T follicular helper cell (primary cell): ENCODE data around the gene ADD2.
A peak's percentile ranks its signal among the peaks of the same experiment; 100 is the strongest.
"Not testable (repeated sequence)": the region's sequence is repeated elsewhere in the genome, so short reads cannot be mapped to it uniquely, and the experiment has no call there.

ENCODE experiments used
- DNase-seq: peaks from one replicate; pipeline ENCODE4 v3.0.0-alpha.2; 2020; ENCODE audit warnings: low read depth
- total RNA-seq, 2 experiments: gene quantifications; one replicate each; lab custom pipeline; 2026; lab: John Stamatoyannopoulos, UW

Gene ADD2
- total RNA-seq, result 3.8 to 5.8 reads per million in 2 experiments

DNA sequence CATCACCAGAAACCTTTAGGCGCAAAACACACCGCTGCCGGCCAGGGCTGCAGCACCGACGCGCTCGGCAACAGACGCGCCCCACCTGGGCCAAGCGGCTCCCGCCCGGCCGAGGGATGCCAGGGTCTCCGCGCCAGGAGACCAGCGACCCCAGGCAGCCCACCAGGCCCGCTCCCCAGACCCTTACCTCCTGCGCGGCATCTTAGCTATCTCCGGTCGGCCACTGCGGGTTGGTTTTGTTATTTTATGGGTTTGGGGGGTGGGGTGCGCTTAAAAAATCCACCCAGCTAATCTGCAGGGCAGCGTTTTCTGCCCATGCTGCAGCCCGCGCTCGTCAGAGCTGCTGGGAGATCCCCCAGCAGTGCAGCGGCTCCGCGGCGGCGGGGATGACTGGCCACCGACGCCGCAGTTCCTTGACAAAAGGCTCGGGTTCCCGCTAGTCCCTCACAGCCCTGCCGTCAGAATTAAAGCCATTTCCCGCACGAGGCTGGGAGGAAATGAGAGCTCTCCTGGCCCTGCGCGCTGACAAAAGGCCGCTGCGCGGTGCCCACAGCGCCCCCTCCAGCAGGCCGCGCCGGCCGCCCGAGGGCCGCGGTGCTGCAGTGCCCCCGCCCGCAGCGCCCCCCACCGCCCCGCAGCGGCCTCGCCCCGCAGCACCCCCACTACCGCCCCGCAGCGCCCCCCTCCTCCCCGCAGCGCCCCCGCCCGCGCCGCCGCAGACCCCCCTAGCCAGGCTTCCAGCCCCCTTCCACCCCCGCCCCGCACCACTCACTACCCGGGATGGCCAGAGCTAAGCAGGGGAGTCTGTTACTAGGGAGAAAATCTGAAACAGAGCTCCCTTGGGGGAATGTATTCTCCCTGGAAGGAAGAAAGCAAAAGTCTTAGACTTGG lies at the start of gene ADD2:
ADD2 (minus strand) TSS at position 502 of the 891 bp plus-strand sequence. CDS start 61,792 bp downstream, outside the sequence.
- DNase-seq, result no peak

DNA sequence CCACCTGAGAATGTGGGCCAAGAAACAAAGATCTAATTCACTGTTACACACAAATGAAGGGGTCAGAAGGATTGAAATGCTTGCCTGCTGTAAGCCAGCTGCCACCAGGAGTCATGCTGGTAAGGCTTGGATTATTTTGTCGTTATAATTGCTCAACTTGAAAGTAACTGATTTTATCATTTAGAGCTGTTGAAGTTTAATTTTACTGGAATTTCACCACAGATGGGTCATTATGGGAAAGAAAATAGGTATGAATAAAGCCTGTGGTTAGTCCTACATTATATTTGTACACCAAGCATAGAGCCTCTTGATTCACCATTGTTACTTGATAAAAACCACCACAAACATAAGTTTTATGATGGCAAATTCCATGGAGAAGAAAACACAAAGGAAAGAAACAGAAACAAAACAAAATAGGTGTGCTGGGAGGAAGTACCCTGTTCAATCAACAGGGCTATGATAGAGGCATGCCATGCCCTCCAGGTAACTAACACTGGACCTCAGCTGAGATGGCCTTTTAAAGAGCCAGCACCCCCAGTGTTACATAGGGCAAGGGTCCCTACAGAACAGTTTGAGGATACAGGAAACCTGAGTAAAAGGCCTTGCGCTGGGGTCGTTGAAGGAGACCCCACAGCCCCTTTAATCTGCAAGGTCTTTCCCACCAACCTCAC lies 49.4 kb upstream of the ADD2 start:
- DNase-seq, result no peak

DNA sequence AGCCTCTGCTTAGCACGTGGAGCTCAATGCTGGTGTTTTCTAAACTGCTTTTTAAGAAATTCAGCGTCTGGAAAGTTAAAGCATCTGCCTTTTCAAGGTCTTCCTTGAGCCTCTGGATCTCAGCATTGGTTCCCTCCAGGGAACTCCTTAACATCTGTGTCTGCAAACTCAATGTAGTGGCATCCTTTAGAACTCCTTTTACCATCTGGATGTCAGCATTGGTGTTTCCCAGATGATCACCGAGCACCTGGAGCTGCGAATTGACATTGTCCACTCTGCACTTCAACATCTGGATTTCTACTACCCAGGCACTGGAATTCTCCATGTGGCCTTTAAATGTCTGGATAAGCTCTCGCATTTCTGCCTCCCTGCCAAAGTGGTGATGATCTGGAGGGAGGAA lies 48.7 kb upstream of the ADD2 start:
- DNase-seq, result no peak

DNA sequence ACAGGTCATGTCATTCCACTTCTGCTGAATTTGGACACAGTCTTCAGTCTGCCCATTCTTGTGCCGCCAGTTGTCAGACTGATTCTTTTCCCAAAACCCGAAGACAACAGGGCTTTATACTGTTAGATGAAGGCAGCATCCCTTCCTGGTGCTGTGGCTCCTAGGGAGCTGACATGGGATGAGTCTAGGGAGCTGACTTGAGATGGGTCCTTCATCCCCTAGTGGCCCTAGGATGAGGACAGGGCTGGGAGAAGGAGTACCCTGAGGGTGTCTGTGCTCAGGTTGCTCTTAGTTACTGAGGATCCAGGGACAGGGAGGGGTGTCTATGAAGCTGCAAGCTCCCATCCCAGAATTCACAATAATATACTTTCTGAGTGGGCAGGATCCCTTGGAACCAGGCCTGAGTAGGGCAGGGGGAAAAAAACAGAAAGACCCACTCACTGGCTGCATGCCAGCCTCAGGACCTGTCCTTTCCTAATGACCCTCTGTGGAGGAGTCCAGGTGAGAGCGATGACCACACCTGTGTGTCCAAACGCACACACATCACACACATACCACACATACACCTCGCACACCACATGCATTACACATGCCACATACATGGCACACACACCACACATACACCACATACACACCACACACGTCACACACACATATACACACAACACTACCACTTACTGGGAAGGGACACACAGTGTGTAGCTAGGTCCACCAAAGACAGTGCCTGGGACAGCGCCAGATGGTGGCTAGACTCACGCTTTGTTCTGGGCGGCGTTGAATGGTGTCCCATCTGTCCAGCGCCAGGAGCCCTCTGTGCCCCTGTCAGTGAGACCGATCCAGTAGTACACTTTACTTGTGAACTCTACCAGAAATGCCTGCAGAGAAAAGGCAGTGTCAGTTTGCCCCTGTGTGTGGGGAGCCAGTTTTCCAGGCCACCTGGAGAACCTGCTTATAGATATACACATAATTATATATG lies 41.3 kb upstream of the ADD2 start:
- no peak for DNase-seq

GRCh38 chr2:70807828-70808118 lies 39.8 kb upstream of the ADD2 start:
- DNase-seq, result no peak

DNA sequence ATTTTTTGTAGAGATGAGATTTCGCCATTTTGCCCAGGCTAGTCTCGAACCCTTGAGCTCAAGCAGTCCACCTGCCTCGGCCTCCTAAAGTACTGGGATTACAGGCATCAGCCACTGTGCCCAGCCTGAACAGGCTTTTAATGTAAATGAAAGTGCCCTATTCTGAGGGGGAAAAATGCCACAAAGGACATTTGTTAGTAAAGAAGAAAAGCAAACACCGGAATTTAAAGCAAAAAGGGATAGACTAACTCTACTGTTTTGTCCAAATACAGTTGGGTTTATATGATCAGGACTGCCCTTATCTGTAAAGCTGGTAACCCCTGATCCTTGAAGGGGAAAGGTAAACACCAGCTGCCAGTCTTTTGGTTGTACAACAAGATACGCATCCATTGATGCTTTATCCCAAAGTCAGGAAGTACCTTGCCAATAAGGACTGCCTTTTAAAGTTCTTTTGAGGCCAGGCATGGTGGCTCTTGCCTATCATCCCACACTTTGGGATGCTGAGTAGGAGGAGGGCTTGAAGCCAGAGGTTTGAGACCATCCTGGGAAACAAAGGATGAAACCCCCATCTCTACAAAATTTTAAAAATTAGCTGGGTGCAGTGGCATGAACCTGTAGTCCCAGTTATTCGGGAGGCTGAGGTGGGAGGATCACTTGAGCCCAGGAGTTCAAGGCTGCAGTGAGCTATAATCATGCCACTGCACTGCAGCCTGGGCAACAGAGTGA lies 39.3 kb upstream of the ADD2 start:
- DNase-seq, result no peak

- DNase-seq, result no peak
Measured at GRCh38 chr2:70806620-70807019, 38.6 kb upstream of the ADD2 start.

- DNase-seq, result no peak
Measured at GRCh38 chr2:70806013-70806412, 38.0 kb upstream of the ADD2 start.

GRCh38 chr2:70801607-70802263 lies 33.7 kb upstream of the ADD2 start:
- no peak for DNase-seq

DNA sequence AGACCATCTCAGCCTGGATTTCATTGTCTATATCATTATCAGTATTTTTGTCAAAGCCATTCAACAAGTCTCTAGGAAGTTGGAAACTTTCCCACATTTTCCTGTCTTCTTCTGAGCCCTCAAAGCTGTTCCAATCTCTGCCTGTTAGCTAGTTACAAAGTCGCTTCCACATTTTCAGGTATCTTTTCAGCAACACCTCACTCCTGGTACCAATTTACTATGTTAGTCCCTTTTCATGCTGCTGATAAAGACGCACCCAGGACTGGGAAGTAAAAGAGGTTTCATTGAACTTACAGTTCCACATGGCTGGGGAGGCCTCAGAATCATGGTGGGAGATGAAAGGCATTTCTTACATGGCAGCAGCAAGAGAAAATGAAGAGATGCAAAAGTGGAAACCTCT lies 31.7 kb upstream of the ADD2 start:
- DNase-seq, result no peak

DNA sequence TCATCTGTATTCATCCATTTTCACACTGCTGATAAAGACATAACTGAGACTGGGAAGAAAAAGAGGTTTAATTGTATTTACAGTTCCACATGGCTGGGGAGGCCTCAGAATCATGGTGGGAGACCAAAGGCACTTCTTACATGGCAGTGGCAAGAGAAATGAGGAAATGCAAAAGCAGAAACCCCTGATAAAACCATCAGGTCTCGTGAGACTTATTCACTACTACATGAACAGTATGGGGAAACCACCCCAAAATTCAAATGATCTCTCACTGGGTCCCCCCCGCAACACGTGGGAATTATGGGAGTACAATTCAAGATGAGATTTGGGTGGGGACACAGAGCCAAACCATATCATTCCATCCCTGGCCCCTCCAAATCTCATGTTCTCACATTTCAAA lies 30.0 kb upstream of the ADD2 start:
- DNase-seq, result not testable (repeated sequence)

GRCh38 chr2:70797506-70797905 lies 29.5 kb upstream of the ADD2 start:
- DNase-seq, result no peak

- no peak for DNase-seq
Measured at GRCh38 chr2:70796262-70796661, 28.3 kb upstream of the ADD2 start.

DNA sequence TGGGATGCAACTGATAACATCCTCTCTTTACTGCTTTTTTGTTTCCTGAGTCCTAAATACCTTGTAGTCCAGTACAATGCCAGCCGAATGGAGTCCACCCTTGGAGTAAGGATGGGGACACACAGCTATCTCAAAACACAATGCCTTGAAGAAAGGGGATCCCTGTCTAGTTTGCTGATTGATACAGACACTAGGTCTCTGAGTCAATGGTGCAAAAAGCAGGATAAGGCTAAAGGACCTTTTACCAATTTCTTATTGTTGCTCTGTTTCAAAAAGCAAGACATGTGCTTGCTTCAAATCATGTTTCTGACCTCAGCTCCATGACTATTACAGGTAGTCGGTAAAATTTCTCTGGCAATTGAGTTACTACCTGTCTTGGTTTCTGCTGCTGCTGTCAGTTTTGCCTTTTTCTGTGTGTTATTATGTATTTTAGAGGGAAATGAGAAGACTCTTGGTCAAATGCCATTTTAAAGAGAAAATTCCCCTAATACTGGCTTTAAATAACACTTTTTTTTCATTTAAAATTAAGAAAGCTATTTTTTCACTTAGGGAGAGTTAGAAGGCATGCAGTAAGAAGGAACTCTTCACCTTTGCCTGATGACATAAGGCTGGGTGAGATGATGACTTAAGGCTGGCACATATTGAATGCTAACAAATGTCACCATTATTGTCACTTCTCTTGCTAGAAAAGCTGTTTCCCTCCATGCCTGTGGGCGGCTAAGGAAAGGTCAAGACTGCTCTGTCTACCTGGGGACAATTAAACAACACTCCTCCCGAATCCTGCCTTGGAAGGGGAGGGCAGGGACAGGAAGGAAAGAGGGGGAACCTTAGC lies 27.4 kb upstream of the ADD2 start:
- no peak for DNase-seq

- DNase-seq, result no peak
Measured at GRCh38 chr2:70793450-70793849, 25.4 kb upstream of the ADD2 start.

DNA sequence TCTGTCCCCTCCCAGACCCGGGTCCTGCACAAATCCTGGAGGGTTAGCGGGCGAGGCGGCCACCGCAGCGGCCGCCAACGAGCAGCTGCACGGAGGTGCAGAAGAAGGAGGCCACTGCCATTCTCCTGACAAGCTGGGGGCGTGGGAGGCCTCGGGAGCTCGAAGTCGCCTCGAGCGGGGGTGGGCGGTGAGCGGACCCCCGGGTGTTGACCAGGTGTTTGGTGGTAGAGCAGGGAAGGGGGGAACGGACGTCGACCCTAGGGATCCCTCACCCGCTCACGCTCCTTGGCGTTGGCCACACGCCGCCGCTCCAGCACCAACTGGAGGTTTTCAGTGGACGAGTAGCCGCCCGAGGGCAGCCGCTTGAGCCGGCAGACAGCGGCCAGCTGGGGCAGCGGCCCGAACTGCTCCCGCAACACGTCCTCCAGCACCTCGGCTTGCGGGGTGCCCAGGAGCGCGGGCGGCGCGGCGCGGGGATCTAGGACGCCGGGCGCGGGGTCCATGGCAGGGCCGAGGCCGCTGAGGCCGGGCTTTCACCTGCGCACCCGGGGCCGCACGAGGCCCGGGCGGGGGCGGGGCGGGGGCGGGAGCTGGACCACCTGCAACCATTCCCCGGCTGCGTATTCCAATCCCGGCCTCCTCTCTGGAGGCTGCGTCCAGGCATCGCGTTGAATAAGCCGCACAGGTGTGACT lies 22.3 kb upstream of the ADD2 start, which contains the start of gene FIGLA:
FIGLA (minus strand) TSS at position 508 of the 693 bp plus-strand sequence; CDS start at position 503, 5 bp downstream.
- no peak for DNase-seq

DNA sequence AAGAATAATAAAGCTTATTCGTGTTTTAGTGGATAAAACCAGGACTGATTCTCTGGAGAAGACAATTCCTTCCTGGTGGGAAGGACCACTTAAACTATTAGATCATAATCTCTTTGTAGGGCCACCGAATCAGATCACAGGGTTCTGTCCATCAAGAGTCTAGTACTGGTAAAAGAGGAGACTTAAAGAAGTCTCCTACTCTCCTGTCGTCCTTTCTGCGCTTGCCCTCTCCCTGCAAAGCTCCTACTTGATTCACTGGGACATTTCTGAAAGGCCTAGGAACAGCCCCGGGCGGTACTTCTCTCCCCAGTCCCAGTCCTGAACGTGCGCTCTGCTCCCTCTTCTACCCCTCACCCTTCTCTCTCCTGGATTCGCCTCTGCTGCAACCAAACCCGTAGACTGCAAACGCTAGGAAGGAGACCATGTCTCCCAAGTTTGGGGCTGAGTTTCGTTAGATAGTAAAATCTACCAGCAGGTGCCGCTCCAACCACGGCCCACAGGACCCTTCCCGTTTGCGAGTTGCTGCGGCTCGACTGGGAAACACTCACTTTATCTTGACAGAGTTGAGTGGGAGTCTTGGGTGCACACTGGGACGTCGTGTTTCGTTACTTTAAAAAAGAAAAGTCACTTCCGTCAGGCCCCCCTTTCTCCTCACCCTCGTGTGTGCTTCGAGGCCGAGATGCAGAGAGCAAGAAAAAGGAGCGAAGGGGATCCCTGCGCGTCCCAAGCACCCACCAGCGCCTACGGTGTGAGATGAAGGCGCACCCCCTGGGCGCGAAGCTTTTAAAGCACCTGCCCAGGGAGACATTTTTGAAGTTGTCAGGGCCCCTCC lies 21.5 kb upstream of the ADD2 start:
- peak; percentile 32 for DNase-seq

- DNase-seq, result no peak
Measured at GRCh38 chr2:70785137-70785911, 17.3 kb upstream of the ADD2 start.
